ENCODE measurements around the gene ARSD. TPM values are rescaled to one million over a fixed set of nuclear protein-coding genes. Genes with fewer than 3 reads are reported as not detected.
A peak's percentile ranks its signal among the peaks of the same experiment; 100 is the strongest.

Gene ARSD
- total RNA-seq, 1 experiment from 2014 or later, result 3.0 TPM

- Mint-ChIP-seq H3K27ac (no peak overlapping the region), H3K4me3 (no peak overlapping the region), H3K9me3 (peaks cover 15% of the 10 kb centered on the region), H3K4me1 (peaks cover 9% of the 10 kb centered on the region; the same call in 1 of the 2 replicates), H3K27me3 (ENCODE audit: low read depth) (no peaks in the 10 kb centered on the region), H3K36me3 (peaks cover 30% of the 10 kb centered on the region)
- ATAC-seq (no peak), DNase-seq (ENCODE audit: low spot score) (no peak)
- ChIA-PET CTCF (no interaction called here), POLR2A (no interaction called here)
- no peak for TF ChIP-seq ARID4B (CRISPR knock-in tag; IDR thresholded peaks at IDR 0.05; ENCODE audit: borderline replicate concordance)
- TF ChIP-seq PREB (CRISPR knock-in tag; IDR thresholded peaks at IDR 0.05; ENCODE audit: borderline replicate concordance), result no peak
- TF ChIP-seq CDX4 (CRISPR knock-in tag; IDR thresholded peaks at IDR 0.05; ENCODE audit: borderline replicate concordance), result no peak
- TF ChIP-seq RELA (CRISPR knock-in tag; IDR thresholded peaks at IDR 0.05; ENCODE audit: borderline replicate concordance), result no peak
- no peak for TF ChIP-seq SMAD4 (CRISPR knock-in tag; IDR thresholded peaks at IDR 0.05)
- no peak for TF ChIP-seq RORB (CRISPR knock-in tag; IDR thresholded peaks at IDR 0.05)
- no peak for TF ChIP-seq GRHL2 (CRISPR knock-in tag; IDR thresholded peaks at IDR 0.05; ENCODE audit: insufficient replicate concordance, severe bottlenecking)
- TF ChIP-seq TEAD4 (CRISPR knock-in tag; IDR thresholded peaks at IDR 0.05), result no peak
- TF ChIP-seq CBFB (CRISPR knock-in tag; IDR thresholded peaks at IDR 0.05; ENCODE audit: low read depth), result no peak
- TF ChIP-seq TEAD1 (CRISPR knock-in tag; IDR thresholded peaks at IDR 0.05), result no peak
- TF ChIP-seq ZNF121 (CRISPR knock-in tag; IDR thresholded peaks at IDR 0.05), result no peak
- TF ChIP-seq MAX (CRISPR knock-in tag; IDR thresholded peaks at IDR 0.05), result no peak
Observed at GRCh38 chrX:2872671-2873277, 56.4 kb downstream of the ARSD start.

- H3K4me1 Mint-ChIP-seq, result peaks cover 9% of the 10 kb centered on the region; the same call in 1 of the 2 replicates
- POLR2A ChIA-PET, result no interaction called here
- DNase-seq (ENCODE audit: low spot score), result no peak
- CTCF ChIA-PET, result no interaction called here
- H3K27me3 Mint-ChIP-seq (ENCODE audit: low read depth), result no peaks in the 10 kb centered on the region
- H3K9me3 Mint-ChIP-seq, result peaks cover 15% of the 10 kb centered on the region
- peak overlapping the region; percentile 82 for H3K27ac Mint-ChIP-seq
- H3K36me3 Mint-ChIP-seq, result peaks cover 28% of the 10 kb centered on the region
- TF ChIP-seq PRRX2 (CRISPR knock-in tag; IDR thresholded peaks at IDR 0.05) (no peak), ZNF138 (CRISPR knock-in tag; conservative IDR thresholded peaks at IDR 0.05) (no peak), TEAD1 (CRISPR knock-in tag; IDR thresholded peaks at IDR 0.05) (no peak), ELF4 (CRISPR knock-in tag; IDR thresholded peaks at IDR 0.05; ENCODE audit: low read depth) (no peak), E2F4 (CRISPR knock-in tag; IDR thresholded peaks at IDR 0.05; ENCODE audit: borderline replicate concordance, low read depth) (no peak), ZNF416 (CRISPR knock-in tag; IDR thresholded peaks at IDR 0.05) (no peak), TCF7 (CRISPR knock-in tag; IDR thresholded peaks at IDR 0.05; ENCODE audit: low read depth) (no peak), MXD4 (CRISPR knock-in tag; IDR thresholded peaks at IDR 0.05; ENCODE audit: borderline replicate concordance) (no peak), JAZF1 (CRISPR knock-in tag; IDR thresholded peaks at IDR 0.05) (no peak)
- no peak overlapping the region for H3K4me3 Mint-ChIP-seq
- ATAC-seq, result no peak
Observed at GRCh38 chrX:2871831-2872230, 57.3 kb downstream of the ARSD start.
